D721Med (cell line): ENCODE results near the gene GSC2.

Experiments
- DNase-seq: peaks from one replicate; pipeline ENCODE4 v3.0.0; 2011; ENCODE audit warnings: low spot score; ENCODE audit not compliant: insufficient read length
- FAIRE-seq: peaks from 2 replicates; lab custom pipeline; 2011; peaks lifted over from hg19 to GRCh38; lab: Jason Lieb, UNC
- TF ChIP-seq, protein P1 (sequence below): IDR thresholded peaks from 2 replicates; pipeline ENCODE4 v1.5.1; 2012; ENCODE audit warnings: mild to moderate bottlenecking, control low read depth; ENCODE audit not compliant: insufficient read depth; ENCODE audit errors: missing control alignments

The GSC2 gene

DNA sequence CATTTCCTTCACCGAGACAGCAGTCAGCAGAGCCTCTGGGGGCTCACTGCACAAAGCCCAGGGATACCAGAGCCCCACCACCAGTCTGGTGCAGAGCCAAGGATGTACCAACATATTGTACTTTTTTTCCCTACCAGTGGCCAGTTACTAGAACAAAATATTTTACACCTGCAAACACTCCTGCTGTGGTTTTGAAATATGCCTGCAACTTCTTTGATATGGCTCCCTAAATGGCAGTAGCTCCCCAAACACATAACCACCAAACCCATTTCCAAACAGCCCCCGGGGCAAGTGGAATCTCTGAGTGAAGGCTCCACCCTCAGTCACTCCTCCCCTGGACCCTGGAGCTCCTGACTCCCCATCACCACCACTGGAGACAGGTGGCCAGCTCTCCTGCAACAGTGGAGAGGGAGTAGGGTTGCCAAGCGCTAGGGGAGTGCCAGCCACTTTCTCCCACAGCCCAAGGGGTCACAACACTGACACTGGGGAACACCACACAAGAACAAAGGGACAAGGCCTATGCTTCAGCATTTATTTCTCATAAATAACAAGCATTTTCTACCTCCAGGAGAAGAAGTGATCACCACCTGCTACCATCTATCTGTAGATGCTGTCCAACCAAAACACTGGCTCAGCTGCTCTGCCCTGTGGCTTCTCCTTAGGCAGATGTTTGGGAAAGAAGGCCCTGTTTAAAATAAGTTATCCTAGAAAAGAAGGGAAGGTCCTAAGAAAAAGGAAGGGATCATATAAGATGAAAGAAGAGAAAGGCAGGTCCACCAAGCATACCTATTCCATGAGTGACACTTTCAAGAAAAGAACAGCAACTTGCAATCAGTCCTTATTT is 43.0 kb downstream of the GSC2 start:
- FAIRE-seq (no peak), DNase-seq (no peak)
- TF ChIP-seq, protein P1, sequence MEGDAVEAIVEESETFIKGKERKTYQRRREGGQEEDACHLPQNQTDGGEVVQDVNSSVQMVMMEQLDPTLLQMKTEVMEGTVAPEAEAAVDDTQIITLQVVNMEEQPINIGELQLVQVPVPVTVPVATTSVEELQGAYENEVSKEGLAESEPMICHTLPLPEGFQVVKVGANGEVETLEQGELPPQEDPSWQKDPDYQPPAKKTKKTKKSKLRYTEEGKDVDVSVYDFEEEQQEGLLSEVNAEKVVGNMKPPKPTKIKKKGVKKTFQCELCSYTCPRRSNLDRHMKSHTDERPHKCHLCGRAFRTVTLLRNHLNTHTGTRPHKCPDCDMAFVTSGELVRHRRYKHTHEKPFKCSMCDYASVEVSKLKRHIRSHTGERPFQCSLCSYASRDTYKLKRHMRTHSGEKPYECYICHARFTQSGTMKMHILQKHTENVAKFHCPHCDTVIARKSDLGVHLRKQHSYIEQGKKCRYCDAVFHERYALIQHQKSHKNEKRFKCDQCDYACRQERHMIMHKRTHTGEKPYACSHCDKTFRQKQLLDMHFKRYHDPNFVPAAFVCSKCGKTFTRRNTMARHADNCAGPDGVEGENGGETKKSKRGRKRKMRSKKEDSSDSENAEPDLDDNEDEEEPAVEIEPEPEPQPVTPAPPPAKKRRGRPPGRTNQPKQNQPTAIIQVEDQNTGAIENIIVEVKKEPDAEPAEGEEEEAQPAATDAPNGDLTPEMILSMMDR = no peak

DNA sequence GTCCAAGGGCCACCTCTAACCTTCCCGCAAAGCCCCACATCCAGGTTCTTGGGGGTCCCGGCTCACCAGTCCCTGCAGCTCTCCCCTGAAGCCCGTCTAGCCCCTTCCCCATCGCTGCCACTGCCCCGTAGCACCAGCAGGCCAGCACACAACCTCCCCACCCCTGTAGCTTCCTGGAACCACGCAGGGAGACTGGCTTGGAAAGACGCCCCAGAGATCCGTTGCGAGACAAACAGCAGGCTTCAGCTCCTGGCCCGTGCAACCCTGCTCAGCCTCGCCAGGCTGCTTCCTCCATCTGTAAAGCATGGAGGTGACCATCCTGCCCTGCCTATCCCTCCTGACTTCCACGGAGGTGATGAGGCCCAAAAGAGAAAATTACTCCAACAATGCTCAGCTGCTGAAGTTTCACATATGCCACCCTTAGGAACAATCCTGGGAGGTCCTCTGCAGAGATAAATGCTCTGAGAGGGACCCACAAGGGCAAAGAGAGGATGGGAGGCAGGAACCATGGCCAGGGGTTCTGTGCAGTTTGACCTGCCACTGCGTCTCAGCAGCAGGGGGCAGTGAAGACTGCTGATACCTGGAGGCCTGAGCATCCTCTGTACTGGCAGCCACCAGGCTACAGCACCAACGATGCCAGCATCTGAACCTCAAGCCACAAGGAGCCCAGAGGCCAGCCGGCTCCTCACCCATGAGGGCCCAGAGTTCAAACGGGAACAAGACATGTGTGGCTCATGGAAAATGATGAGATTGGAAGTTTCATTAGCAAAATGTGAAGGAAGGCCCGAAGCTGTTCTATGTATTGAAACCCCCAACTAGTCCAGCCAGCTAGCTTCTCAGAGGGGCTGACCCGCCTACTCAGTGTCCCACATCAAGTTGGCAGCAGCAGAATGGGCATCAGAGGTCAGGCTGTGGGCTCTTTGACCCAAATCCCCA is 44.0 kb downstream of the GSC2 start:
- TF ChIP-seq, protein P1 = peak; percentile 28
- no peak for FAIRE-seq
- no peak for DNase-seq

DNA sequence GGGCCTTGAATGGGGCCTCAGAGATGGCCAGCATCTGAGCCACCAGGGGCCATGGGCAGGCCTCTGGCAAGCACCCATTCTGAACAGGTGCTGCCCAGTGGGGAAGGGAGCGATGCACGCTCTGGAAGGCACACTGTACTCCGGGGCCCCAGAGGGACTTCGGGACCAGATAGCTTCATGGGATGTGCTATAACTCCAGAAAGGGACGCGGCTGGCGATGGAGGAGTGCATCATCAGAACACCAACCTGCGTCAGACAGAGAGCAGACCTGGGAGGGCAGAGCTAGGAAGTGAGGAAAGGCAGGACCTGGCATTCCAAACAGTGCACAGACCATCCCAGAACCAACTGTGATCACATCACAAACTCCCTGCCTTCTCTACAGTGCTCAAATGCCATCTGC is 44.6 kb downstream of the GSC2 start:
- TF ChIP-seq, protein P1 = no peak
- no peak for DNase-seq
- FAIRE-seq = no peak

DNA sequence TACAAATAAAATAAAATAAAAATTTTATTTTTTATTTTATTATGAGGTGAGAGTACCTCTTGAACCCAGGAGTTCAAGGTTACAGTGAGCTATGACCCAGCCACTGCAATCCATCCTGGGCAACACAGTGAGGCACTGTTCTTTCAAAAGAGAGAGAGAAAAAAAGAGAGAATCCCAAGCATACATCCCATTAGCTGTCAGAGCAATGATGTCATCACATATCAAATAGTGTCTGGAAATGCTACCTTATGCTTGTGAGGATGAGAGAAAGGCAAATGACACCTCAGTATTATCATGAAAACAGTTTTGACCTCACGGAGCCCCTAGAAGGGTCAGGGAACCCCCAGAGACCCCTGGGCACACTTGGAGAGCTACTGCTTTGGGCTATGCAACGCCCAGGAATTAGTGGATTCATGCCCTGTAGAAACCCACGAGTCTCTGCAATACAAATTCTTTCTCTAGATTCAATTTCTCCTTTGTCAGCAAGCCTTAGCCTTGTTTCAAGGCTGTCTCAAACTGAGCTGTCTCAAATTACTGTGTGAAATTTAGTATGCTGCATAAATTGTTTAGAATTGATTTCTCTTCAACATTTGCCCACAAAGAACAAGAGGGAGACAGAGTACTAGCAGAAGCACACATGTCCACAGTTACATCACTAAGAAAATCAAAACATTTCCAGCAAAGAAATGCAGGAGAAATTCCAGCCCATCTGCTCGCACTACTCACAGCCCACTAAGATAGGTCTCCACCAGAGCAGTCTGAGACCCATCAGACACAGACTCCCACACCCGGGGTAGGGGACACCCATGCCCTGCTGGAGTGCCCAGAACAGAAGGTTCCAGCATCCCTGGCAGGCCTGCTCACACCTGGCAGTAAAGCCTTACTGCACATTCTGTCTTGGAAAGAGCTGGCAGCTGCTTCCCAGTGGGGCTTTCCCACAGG is 45.9 kb downstream of the GSC2 start:
- no peak for FAIRE-seq
- no peak for DNase-seq
- TF ChIP-seq, protein P1 = no peak

DNA sequence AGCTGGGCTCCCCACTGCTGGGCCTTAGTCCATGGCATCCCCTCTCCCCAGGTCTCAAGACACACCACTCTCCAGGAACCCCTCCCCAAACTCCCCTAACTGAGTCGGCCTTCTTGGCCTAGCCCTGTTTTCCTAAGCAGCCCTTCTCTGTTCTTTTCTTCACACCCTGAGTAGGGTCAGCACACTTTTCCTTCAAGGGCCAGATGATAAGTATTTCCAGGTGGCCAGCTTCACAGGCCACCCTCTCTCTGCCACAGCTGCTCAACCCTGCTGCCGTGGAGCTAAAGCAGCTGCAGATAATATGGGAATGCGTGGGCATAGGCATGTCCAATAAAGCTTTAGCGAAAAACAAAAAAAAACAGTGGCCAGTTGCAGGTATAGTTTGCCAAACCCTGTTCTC is 51.9 kb downstream of the GSC2 start:
- DNase-seq (no peak), FAIRE-seq (no peak)
- TF ChIP-seq, protein P1 = no peak

DNA sequence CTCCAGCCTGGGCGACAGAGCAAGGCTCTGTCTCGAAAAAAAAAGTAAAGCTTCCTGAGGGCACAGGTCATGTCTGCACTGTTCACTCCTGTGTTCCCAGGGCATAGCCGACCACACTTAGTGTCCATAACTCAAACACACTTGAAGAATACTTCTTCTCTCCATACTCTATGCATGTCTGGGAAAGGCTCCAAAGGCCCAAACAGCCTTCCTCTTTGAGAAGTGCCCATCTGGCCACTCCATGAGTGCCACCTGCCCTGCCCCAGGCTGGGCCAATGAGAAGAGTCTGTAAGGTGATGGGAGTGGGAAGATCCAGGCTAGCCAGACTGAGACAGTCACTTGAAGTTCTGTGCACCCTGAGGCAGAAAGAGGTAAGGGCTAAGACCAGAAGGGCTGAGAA is 52.6 kb downstream of the GSC2 start:
- FAIRE-seq (no peak), DNase-seq (no peak)
- TF ChIP-seq, protein P1 = no peak
